ENCODE results near the gene GTF2A2. TPM values are rescaled to one million over a fixed set of nuclear protein-coding genes. Genes with fewer than 3 reads are reported as not detected.
A peak's percentile ranks its signal among the peaks of the same experiment; 100 is the strongest.

GTF2A2 gene
- total RNA-seq, 1 donor from 2014 or later: 109 TPM

GRCh38 chr15:59636184-59636583, 21.1 kb downstream of the GTF2A2 start:
- Mint-ChIP-seq H3K36me3 (ENCODE audit: insufficient read depth) (peaks cover 10% of the 10 kb centered on the region), H3K9me3 (ENCODE audit: low read depth) (no peaks in the 10 kb centered on the region), H3K4me1 (ENCODE audit: low read depth) (peaks cover 1% of the 10 kb centered on the region), H3K27me3 (no peaks in the 10 kb centered on the region), H3K4me3 (ENCODE audit: low read depth) (no peak overlapping the region), H3K27ac (no peak overlapping the region)
- no peak for DNase-seq (ENCODE audit: low spot score, unreplicated experiment)
- TF ChIP-seq, protein P1, sequence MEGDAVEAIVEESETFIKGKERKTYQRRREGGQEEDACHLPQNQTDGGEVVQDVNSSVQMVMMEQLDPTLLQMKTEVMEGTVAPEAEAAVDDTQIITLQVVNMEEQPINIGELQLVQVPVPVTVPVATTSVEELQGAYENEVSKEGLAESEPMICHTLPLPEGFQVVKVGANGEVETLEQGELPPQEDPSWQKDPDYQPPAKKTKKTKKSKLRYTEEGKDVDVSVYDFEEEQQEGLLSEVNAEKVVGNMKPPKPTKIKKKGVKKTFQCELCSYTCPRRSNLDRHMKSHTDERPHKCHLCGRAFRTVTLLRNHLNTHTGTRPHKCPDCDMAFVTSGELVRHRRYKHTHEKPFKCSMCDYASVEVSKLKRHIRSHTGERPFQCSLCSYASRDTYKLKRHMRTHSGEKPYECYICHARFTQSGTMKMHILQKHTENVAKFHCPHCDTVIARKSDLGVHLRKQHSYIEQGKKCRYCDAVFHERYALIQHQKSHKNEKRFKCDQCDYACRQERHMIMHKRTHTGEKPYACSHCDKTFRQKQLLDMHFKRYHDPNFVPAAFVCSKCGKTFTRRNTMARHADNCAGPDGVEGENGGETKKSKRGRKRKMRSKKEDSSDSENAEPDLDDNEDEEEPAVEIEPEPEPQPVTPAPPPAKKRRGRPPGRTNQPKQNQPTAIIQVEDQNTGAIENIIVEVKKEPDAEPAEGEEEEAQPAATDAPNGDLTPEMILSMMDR (IDR thresholded peaks at IDR 0.05; ENCODE audit: unreplicated experiment): no peak

GRCh38 chr15:59632714-59633113, 24.6 kb downstream of the GTF2A2 start:
- peaks cover 7% of the 10 kb centered on the region for H3K36me3 Mint-ChIP-seq (ENCODE audit: insufficient read depth)

DNA sequence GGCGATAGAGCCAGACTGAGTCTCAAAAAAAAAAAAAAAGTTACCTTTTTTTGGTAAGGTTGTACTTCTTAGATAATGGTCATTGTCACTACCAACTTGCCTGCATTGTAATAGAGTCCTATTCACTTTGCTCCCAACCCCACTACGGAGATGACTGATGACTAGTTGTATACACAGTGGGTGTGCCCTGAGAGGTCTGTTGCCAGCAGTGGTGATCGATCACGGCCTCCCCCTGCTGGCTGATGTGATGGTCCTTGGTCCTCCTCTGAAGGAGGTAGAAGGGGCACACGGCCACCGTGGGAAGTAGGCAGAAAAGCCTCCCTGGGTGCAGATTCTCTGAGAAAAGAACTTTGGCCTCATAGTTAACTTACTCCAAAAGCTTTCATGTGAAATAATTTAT, 35.0 kb downstream of the GTF2A2 start:
- peak; percentile 51 for DNase-seq (ENCODE audit: low spot score, unreplicated experiment)
- TF ChIP-seq, protein P1 (IDR thresholded peaks at IDR 0.05; ENCODE audit: unreplicated experiment): peak; percentile 63
- Mint-ChIP-seq H3K4me1 (ENCODE audit: low read depth) (peaks cover 6% of the 10 kb centered on the region), H3K27ac (no peak overlapping the region), H3K9me3 (ENCODE audit: low read depth) (no peaks in the 10 kb centered on the region), H3K4me3 (ENCODE audit: low read depth) (no peak overlapping the region), H3K36me3 (ENCODE audit: insufficient read depth) (no peaks in the 10 kb centered on the region), H3K27me3 (no peaks in the 10 kb centered on the region)

More at GRCh38 chr15:59632714-59633113, 24.6 kb downstream of the GTF2A2 start:
- no peaks in the 10 kb centered on the region for H3K9me3 Mint-ChIP-seq (ENCODE audit: low read depth)
- no peak overlapping the region for H3K27ac Mint-ChIP-seq
- no peaks in the 10 kb centered on the region for H3K4me1 Mint-ChIP-seq (ENCODE audit: low read depth)
- no peak overlapping the region for H3K4me3 Mint-ChIP-seq (ENCODE audit: low read depth)
- no peaks in the 10 kb centered on the region for H3K27me3 Mint-ChIP-seq
- TF ChIP-seq, protein P1 (IDR thresholded peaks at IDR 0.05; ENCODE audit: unreplicated experiment): peak; percentile 52
- DNase-seq (ENCODE audit: low spot score, unreplicated experiment): no peak

DNA sequence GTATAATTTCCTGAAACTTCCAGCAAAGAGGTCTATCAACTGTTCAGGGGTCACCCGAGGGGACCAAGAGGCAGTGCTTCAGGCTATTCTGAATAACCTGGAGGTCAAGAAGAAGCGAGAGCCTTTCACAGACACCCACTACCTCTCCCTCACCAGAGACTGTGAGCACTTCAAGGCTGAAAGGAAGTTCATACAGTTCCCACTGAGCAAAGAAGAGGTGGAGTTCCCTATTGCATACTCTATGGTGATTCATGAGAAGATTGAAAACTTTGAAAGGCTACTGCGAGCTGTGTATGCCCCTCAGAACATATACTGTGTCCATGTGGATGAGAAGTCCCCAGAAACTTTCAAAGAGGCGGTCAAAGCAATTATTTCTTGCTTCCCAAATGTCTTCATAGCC, 38.9 kb downstream of the GTF2A2 start:
- Mint-ChIP-seq H3K27ac (no peak overlapping the region), H3K9me3 (ENCODE audit: low read depth) (no peaks in the 10 kb centered on the region), H3K4me3 (ENCODE audit: low read depth) (no peak overlapping the region), H3K27me3 (no peaks in the 10 kb centered on the region), H3K36me3 (ENCODE audit: insufficient read depth) (no peaks in the 10 kb centered on the region), H3K4me1 (ENCODE audit: low read depth) (peaks cover 14% of the 10 kb centered on the region)
- DNase-seq (ENCODE audit: low spot score, unreplicated experiment): no peak
- TF ChIP-seq, protein P1 (IDR thresholded peaks at IDR 0.05; ENCODE audit: unreplicated experiment): no peak

- H3K27ac Mint-ChIP-seq: peak overlapping the region; percentile 43
- peaks cover 26% of the 10 kb centered on the region for H3K4me1 Mint-ChIP-seq (ENCODE audit: low read depth)
- DNase-seq (ENCODE audit: low spot score, unreplicated experiment): no peak
- H3K4me3 Mint-ChIP-seq (ENCODE audit: low read depth): no peak overlapping the region
- H3K9me3 Mint-ChIP-seq (ENCODE audit: low read depth): peaks cover under 1% of the 10 kb centered on the region
- TF ChIP-seq, protein P1 (IDR thresholded peaks at IDR 0.05; ENCODE audit: unreplicated experiment): no peak
- H3K27me3 Mint-ChIP-seq: no peaks in the 10 kb centered on the region
- H3K36me3 Mint-ChIP-seq (ENCODE audit: insufficient read depth): no peaks in the 10 kb centered on the region
These were observed 40.9 kb downstream of the GTF2A2 start for GRCh38 chr15:59616379-59616778.
